Right forelimb (tissue), 1 donor: Measurements from ENCODE around the gene TLCD3B.

Experiments
- DNase-seq: peaks from one replicate; pipeline ENCODE4 v3.0.0-alpha.2; 2018

Gene TLCD3B

GRCh38 chr16:29987371-29988085 is 43.5 kb downstream of the TLCD3B start:
- DNase-seq: no peak

- no peak for DNase-seq
These were observed 44.1 kb downstream of the TLCD3B start for GRCh38 chr16:29986931-29987330.

- DNase-seq: no peak
These were observed 44.8 kb downstream of the TLCD3B start for GRCh38 chr16:29986231-29986630.

- no peak for DNase-seq
These were observed 45.7 kb downstream of the TLCD3B start for GRCh38 chr16:29985271-29985811.

GRCh38 chr16:29984764-29985147 is 46.3 kb downstream of the TLCD3B start:
- no peak for DNase-seq

- DNase-seq: no peak
These were observed 46.8 kb downstream of the TLCD3B start for GRCh38 chr16:29984137-29984763.

GRCh38 chr16:29983420-29984136 is 47.5 kb downstream of the TLCD3B start:
- no peak for DNase-seq

- DNase-seq: no peak
These were observed 48.3 kb downstream of the TLCD3B start for GRCh38 chr16:29982560-29983419.

GRCh38 chr16:29978564-29979270 is 52.4 kb downstream of the TLCD3B start:
- no peak for DNase-seq

- DNase-seq: no peak
These were observed 53.0 kb downstream of the TLCD3B start for GRCh38 chr16:29978081-29978480.

GRCh38 chr16:29977063-29977825 is 53.8 kb downstream of the TLCD3B start:
- DNase-seq: no peak

DNA sequence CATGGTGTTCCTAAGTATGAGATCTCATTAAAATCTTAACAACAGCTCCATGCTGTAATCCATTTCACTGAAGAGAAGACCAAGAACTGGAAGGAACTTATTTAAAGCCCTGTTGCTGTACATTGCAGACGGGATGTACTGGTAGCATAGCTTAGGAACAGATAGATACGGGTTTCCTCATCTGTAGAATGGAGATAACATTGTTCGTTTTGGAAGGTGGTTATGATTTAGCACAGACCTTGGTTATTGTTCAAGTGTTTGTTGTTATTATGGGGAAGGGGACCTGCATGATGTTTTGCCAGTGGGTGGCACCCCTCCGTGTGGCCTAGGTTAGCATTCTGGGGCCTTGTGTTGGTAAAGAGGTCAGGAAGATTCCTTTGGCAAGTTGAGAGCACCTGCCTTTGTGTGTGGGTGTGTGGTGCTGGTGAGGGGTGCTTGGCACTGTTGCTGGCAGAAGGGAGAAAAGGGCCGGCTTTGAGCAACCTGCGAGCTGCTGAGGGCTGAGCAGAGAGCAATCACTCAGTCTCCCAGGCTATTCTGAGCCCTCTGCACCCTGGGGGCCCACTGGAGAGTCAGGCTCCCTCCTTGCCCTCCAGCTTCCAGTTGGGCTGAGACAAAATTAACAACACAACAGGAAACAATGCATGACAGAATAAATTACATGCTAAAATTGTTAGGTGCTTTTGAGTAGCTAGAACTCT is 55.1 kb downstream of the TLCD3B start:
- DNase-seq: no peak

GRCh38 chr16:29975134-29975538 is 55.9 kb downstream of the TLCD3B start:
- DNase-seq: no peak
